AG04450 (cell line): ENCODE results near the gene MOCS2. TPM values are rescaled to one million over a fixed set of nuclear protein-coding genes. Genes with fewer than 3 reads are reported as not detected.

Source experiments
- CTCF ChIA-PET: fragments of 300-600, 350-600 bp; formaldehyde crosslinking; extraction: SDS; loops from one replicate; lab custom pipeline; 2022; ENCODE audit warnings: antibody characterized with exemption, inconsistent platforms; lab: Charles Lee
- POLR2A ChIA-PET: fragments of 350-600 bp; formaldehyde crosslinking; extraction: SDS; loops from one replicate; lab custom pipeline; 2021; ENCODE audit warnings: antibody characterized with exemption, inconsistent platforms; lab: Yijun Ruan, JAX
- DNase-seq: peaks from one replicate; pipeline ENCODE4 v3.0.0-alpha.2; 2011; ENCODE audit warnings: low read depth, low spot score
- H3K27ac ChIP-seq: one replicate; pipeline ENCODE4 v1.5.1; 2012; ENCODE audit warnings: low read depth, low read length, control low read depth
- H3K27me3 ChIP-seq: one replicate; pipeline ENCODE4 v1.6.0; 2012; ENCODE audit warnings: low read length; ENCODE audit not compliant: control insufficient read depth, insufficient read depth
- H3K4me3 ChIP-seq: 2 replicates; pipeline ENCODE4 v1.5.1; 2011; ENCODE audit warnings: mild to moderate bottlenecking, low read depth, low read length, control low read depth
- H3K9me3 ChIP-seq: 2 replicates; pipeline ENCODE4 v1.5.1; 2012; ENCODE audit warnings: low read length; ENCODE audit not compliant: control insufficient read depth, insufficient read depth
- polyA plus RNA-seq: library from polyadenylated mRNA; depleted of rRNA; stranded (reverse); fragments of >200 nt; gene quantifications from 2 replicates; pipeline ENCODE4 v1.2.3, GENCODE V29; 2011
- TF ChIP-seq, protein P1 (sequence below): IDR thresholded peaks from 2 replicates; pipeline ENCODE4 v1.5.1; 2011; ENCODE audit warnings: low read depth, low read length, control low read depth, inconsistent platforms

The MOCS2 gene
- polyA plus RNA-seq, 1 experiment: 79.6 TPM

DNA sequence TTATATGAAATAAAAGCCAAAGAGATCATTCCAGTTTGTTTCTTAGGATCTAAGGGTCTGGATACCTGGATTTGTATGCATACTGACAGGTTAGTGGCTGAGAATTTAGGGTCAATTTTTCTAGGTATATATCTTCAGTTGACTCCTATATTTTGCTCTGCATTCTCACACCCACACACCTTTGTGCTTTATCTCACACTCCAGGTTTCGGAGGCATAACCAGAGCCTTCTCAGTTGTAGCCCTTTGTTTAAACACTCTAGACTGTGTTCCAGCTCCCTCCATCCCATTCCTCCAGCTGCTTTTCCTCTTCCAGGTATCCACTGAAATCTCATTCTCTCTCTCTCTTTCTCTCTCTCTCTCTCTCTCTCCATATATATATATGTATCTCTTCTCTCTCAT, 10.6 kb upstream of the MOCS2 start:
- Histone ChIP-seq H3K9me3 (no peaks in the 10 kb centered on the region), H3K4me3 (no peak overlapping the region), H3K27ac (no peak overlapping the region), H3K27me3 (no peaks in the 10 kb centered on the region)
- ChIA-PET CTCF (interaction anchor here (0.6 to 2.2 kb wide), 2 partner anchors 171 to 1114 kb away, joined by 3 to 5 read pairs; no protein-coding TSS in a partner anchor), POLR2A (no interaction called here)
- DNase-seq: no peak
- TF ChIP-seq, protein P1, sequence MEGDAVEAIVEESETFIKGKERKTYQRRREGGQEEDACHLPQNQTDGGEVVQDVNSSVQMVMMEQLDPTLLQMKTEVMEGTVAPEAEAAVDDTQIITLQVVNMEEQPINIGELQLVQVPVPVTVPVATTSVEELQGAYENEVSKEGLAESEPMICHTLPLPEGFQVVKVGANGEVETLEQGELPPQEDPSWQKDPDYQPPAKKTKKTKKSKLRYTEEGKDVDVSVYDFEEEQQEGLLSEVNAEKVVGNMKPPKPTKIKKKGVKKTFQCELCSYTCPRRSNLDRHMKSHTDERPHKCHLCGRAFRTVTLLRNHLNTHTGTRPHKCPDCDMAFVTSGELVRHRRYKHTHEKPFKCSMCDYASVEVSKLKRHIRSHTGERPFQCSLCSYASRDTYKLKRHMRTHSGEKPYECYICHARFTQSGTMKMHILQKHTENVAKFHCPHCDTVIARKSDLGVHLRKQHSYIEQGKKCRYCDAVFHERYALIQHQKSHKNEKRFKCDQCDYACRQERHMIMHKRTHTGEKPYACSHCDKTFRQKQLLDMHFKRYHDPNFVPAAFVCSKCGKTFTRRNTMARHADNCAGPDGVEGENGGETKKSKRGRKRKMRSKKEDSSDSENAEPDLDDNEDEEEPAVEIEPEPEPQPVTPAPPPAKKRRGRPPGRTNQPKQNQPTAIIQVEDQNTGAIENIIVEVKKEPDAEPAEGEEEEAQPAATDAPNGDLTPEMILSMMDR: no peak

DNA sequence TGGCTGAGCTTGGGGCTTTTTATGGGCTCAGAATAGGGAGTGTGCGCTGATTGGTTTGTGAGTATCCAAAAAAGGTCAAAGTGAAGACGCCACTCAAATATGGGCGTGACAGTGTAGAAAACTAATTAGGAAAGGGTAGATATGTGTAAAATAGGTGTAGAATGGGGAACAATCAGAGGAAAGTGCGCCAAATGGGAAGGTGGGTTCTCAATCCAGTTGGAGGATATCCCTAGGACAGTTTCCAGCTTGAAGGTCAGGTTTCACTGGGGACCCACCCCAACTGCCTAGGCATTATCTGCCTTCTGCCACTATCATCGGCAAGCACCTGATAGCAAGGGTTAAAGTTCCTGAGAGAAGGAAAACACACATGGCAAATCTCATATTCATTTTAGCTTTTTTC, 9.3 kb upstream of the MOCS2 start:
- H3K4me3 ChIP-seq: no peak overlapping the region
- no peak overlapping the region for H3K27ac ChIP-seq
- no peak for DNase-seq
- TF ChIP-seq, protein P1: no peak
- H3K27me3 ChIP-seq: no peaks in the 10 kb centered on the region
- ChIA-PET POLR2A (no interaction called here), CTCF (interaction anchor here (0.6 to 2.2 kb wide), 5 partner anchors 170 to 1116 kb away, joined by 3 to 8 read pairs (median 5); no protein-coding TSS in a partner anchor)
- no peaks in the 10 kb centered on the region for H3K9me3 ChIP-seq

DNA sequence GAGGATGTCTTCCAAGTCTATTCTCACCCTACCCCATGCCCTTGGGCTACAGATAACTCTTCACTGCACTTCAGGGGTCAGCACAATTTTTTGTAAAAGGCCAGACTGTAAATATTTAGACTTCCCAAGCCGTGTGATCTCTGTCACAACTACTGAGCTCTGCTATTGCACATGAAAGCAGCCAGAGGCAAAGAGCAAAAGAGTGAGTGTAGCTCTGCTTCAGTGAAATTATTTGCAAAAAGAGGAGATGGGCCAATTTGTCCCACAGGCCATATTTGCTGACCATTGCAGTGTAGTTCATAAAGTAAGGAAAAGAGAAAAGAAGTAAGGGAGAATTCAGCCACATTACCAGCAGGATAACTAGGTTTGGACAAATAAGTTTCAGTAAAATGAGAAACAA, 7.0 kb upstream of the MOCS2 start:
- ChIA-PET CTCF (interaction anchor here (2.4 kb wide), 1 partner anchor 168 kb away, joined by 16 read pairs; no protein-coding TSS in a partner anchor), POLR2A (no interaction called here)
- no peak for DNase-seq
- TF ChIP-seq, protein P1: no peak
- Histone ChIP-seq H3K4me3 (no peak overlapping the region), H3K27me3 (no peaks in the 10 kb centered on the region), H3K27ac (no peak overlapping the region), H3K9me3 (no peaks in the 10 kb centered on the region)

DNA sequence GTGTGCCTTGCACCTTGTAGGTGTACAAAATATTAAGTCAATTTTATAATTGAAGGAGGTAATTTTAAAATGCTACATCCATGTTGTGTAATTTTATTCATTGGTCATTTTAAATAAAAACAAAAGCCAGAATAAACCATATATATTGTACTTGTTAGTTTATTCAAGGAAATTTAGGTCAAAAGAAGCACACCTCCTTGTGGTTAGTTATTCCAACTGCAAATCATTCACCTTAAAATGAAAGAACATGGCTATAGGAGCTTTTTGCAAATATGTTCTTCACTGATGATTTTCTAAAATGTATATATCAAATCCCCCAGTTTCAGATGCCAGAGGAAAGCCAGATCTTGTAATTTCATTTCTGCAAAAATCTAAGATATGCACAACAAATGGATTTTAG, 5.4 kb upstream of the MOCS2 start:
- ChIA-PET CTCF (interaction anchor here (1.2 to 2.4 kb wide), 4 partner anchors 10 to 1120 kb away, joined by 4 to 16 read pairs (median 6); no protein-coding TSS in a partner anchor), POLR2A (no interaction called here)
- no peak for DNase-seq

DNA sequence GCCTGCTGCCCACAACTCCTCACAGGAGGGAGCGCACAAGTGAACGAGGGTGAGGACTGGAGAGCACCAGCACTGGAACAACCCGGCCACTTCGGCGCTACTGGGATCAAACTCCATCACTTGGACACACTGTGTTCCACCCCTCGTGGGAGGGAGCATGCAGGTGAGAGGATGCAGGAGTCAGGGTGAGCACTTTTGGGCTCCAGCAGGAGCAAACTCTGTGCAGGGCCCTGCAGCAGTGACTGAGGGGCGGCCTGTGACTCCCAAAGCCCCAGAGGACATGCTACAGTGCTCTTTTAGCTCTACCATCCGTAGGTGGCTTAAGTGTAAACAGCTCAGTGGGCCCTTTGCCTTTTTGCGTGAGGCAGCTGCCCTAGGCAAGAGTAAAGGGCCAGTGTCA, 4.4 kb upstream of the MOCS2 start:
- no peak overlapping the region for H3K4me3 ChIP-seq
- DNase-seq: no peak
- H3K27me3 ChIP-seq: no peaks in the 10 kb centered on the region
- no peaks in the 10 kb centered on the region; the same call in 1 of the 2 replicates for H3K9me3 ChIP-seq
- POLR2A ChIA-PET: no interaction called here
- CTCF ChIA-PET: no interaction called here
- TF ChIP-seq, protein P1: no peak
- H3K27ac ChIP-seq: no peak overlapping the region

More for the DNA sequence above, 5.4 kb upstream of the MOCS2 start:
- H3K9me3 ChIP-seq: no peaks in the 10 kb centered on the region
- H3K27ac ChIP-seq: no peak overlapping the region
- TF ChIP-seq, protein P1: peak; percentile 50
- no peak overlapping the region for H3K4me3 ChIP-seq
- H3K27me3 ChIP-seq: no peaks in the 10 kb centered on the region
